HEK293 (cell line): ENCODE measurements around the gene PRKG1.

Source experiments
- CTCF ChIA-PET: fragments of 350-600 bp; formaldehyde crosslinking; extraction: SDS; loops from one replicate; lab custom pipeline; 2021; ENCODE audit warnings: antibody characterized with exemption; lab: Yijun Ruan, JAX
- POLR2A ChIA-PET: fragments of 300-600 bp; formaldehyde crosslinking; extraction: SDS; loops from one replicate; lab custom pipeline; 2020; ENCODE audit warnings: antibody characterized with exemption, inconsistent platforms; lab: Yijun Ruan, JAX
- H3K27ac ChIP-seq: fragments of 200-500 bp; sonication (Bioruptor generic); 2 replicates; pipeline ENCODE4 v1.5.1; 2014; ENCODE audit warnings: low read depth, low read length, control low read depth, inconsistent platforms; ENCODE audit errors: extremely low read depth
- H3K36me3 ChIP-seq, 2 experiments: fragments of 200-500 bp in 1 of 2; sonication (Bioruptor generic) in 1 of 2; 1 replicate in 1 of 2; 2 replicates in 1 of 2; pipeline ENCODE4 v1.5.1; 2014 to 2017; ENCODE audit warnings: inconsistent platforms in 2 of 2, low read length in 2 of 2; ENCODE audit not compliant: control insufficient read depth in 2 of 2, insufficient read depth in 1 of 2
- H3K4me1 ChIP-seq: fragments of 200-500 bp; sonication (Bioruptor generic); 2 replicates; pipeline ENCODE4 v1.5.1; 2014; ENCODE audit warnings: mild to moderate bottlenecking, low read length, inconsistent platforms; ENCODE audit not compliant: control insufficient read depth, insufficient read depth
- H3K4me3 ChIP-seq: 2 replicates; pipeline ENCODE4 v1.5.1; 2011; ENCODE audit warnings: low read depth, mild to moderate bottlenecking, control low read depth, low read length, moderate library complexity
- H3K9me3 ChIP-seq: fragments of 200-500 bp; sonication (Bioruptor generic); 2 replicates; pipeline ENCODE4 v1.5.1; 2014; ENCODE audit warnings: low read depth, low read length, inconsistent platforms; ENCODE audit not compliant: control insufficient read depth, insufficient read depth
- HOXD13 ChIP-seq: sonication (generic); formaldehyde crosslinking; IDR thresholded peaks from 2 replicates; pipeline ENCODE4 v1.8.0; 2022; ENCODE audit warnings: missing genetic modification reagents, borderline replicate concordance
- KLF17 ChIP-seq: fragments of 450-650 bp; formaldehyde crosslinking; IDR thresholded peaks from 2 replicates; pipeline ENCODE4 v1.5.1; 2016; ENCODE audit warnings: missing biosample characterization, missing genetic modification characterization
- PRDM10 ChIP-seq: fragments of 450-650 bp; formaldehyde crosslinking; IDR thresholded peaks from 2 replicates; pipeline ENCODE4 v1.5.1; 2016; ENCODE audit warnings: missing biosample characterization, missing genetic modification characterization
- REPIN1 ChIP-seq: fragments of 450-650 bp; formaldehyde crosslinking; IDR thresholded peaks from 2 replicates; pipeline ENCODE4 v1.5.1; 2017; ENCODE audit warnings: missing biosample characterization, missing genetic modification characterization, low read depth
- SALL2 ChIP-seq: fragments of 450-650 bp; formaldehyde crosslinking; IDR thresholded peaks from 2 replicates; pipeline ENCODE4 v1.5.0; 2017; ENCODE audit warnings: missing biosample characterization, mild to moderate bottlenecking, missing genetic modification characterization, borderline replicate concordance
- SP7 ChIP-seq: fragments of 450-650 bp; formaldehyde crosslinking; IDR thresholded peaks from 2 replicates; pipeline ENCODE4 v1.5.1; 2016; ENCODE audit warnings: missing biosample characterization, missing genetic modification characterization
- ZBTB17 ChIP-seq: fragments of 450-650 bp; formaldehyde crosslinking; IDR thresholded peaks from 2 replicates; pipeline ENCODE4 v1.5.1; 2016; ENCODE audit warnings: missing biosample characterization, missing genetic modification characterization
- ZNF138 ChIP-seq: fragments of 450-650 bp; formaldehyde crosslinking; IDR thresholded peaks from 2 replicates; pipeline ENCODE4 v1.5.1; 2016; ENCODE audit warnings: missing biosample characterization, missing genetic modification characterization, borderline replicate concordance
- ZNF155 ChIP-seq: fragments of 450-650 bp; formaldehyde crosslinking; IDR thresholded peaks from 2 replicates; pipeline ENCODE4 v1.5.1; 2016; ENCODE audit warnings: missing biosample characterization, missing genetic modification characterization
- ZNF239 ChIP-seq: fragments of 450-650 bp; formaldehyde crosslinking; IDR thresholded peaks from 2 replicates; pipeline ENCODE4 v1.5.1; 2016; ENCODE audit warnings: missing biosample characterization, missing genetic modification characterization
- ZNF248 ChIP-seq: fragments of 450-650 bp; formaldehyde crosslinking; IDR thresholded peaks from 2 replicates; pipeline ENCODE4 v1.5.1; 2017; ENCODE audit warnings: missing biosample characterization, missing genetic modification characterization
- ZNF37A ChIP-seq: fragments of 450-650 bp; IDR thresholded peaks from 2 replicates; pipeline ENCODE4 v1.5.1; 2018; ENCODE audit warnings: missing biosample characterization, missing genetic modification characterization
- ZNF433 ChIP-seq: fragments of 450-650 bp; formaldehyde crosslinking; IDR thresholded peaks from 2 replicates; pipeline ENCODE4 v1.5.1; 2016; ENCODE audit warnings: missing biosample characterization, missing genetic modification characterization, low read depth
- ZNF529 ChIP-seq: fragments of 450-650 bp; formaldehyde crosslinking; IDR thresholded peaks from 2 replicates; pipeline ENCODE4 v1.5.1; 2017; ENCODE audit warnings: missing genetic modification characterization, missing biosample characterization; ENCODE audit not compliant: insufficient replicate concordance
- ZNF544 ChIP-seq: fragments of 450-650 bp; formaldehyde crosslinking; IDR thresholded peaks from 2 replicates; pipeline ENCODE4 v1.5.0; 2017; ENCODE audit warnings: missing biosample characterization, missing genetic modification characterization
- ZNF585B ChIP-seq: fragments of 450-650 bp; formaldehyde crosslinking; IDR thresholded peaks from 2 replicates; pipeline ENCODE4 v1.5.1; 2016; ENCODE audit warnings: missing biosample characterization, missing genetic modification characterization
- ZNF610 ChIP-seq: fragments of 450-650 bp; formaldehyde crosslinking; IDR thresholded peaks from 2 replicates; pipeline ENCODE4 v1.5.1; 2016; ENCODE audit warnings: missing biosample characterization, missing genetic modification characterization, borderline replicate concordance
- ZNF621 ChIP-seq: fragments of 450-650 bp; formaldehyde crosslinking; IDR thresholded peaks from 2 replicates; pipeline ENCODE4 v1.5.1; 2017; ENCODE audit warnings: missing biosample characterization, missing genetic modification characterization
- ZNF623 ChIP-seq: fragments of 450-650 bp; formaldehyde crosslinking; IDR thresholded peaks from 2 replicates; pipeline ENCODE4 v1.5.1; 2016; ENCODE audit warnings: missing biosample characterization, missing genetic modification characterization
- ZNF768 ChIP-seq: fragments of 450-650 bp; formaldehyde crosslinking; IDR thresholded peaks from 2 replicates; pipeline ENCODE4 v1.5.1; 2018; ENCODE audit warnings: missing biosample characterization, mild to moderate bottlenecking, missing genetic modification characterization
- ZNF777 ChIP-seq: fragments of 450-650 bp; formaldehyde crosslinking; IDR thresholded peaks from 2 replicates; pipeline ENCODE4 v1.5.1; 2017; ENCODE audit warnings: missing biosample characterization, missing genetic modification characterization, borderline replicate concordance
- ZNF830 ChIP-seq: fragments of 450-650 bp; IDR thresholded peaks from 2 replicates; pipeline ENCODE4 v1.5.0; 2018; ENCODE audit warnings: missing biosample characterization, missing genetic modification characterization, low read depth, mild to moderate bottlenecking, moderate library complexity
- ZSCAN16 ChIP-seq: fragments of 450-650 bp; formaldehyde crosslinking; IDR thresholded peaks from 2 replicates; pipeline ENCODE4 v1.5.1; 2016; ENCODE audit warnings: missing biosample characterization, missing genetic modification characterization
- TF ChIP-seq, protein P1 (sequence below): fragments of 450-650 bp; formaldehyde crosslinking; IDR thresholded peaks from 2 replicates; pipeline ENCODE4 v1.5.1; 2016; ENCODE audit warnings: missing biosample characterization, missing genetic modification characterization
- TF ChIP-seq, protein P2 (sequence below): fragments of 450-650 bp; formaldehyde crosslinking; IDR thresholded peaks from 2 replicates; pipeline ENCODE4 v1.5.1; 2016; ENCODE audit warnings: missing biosample characterization, missing genetic modification characterization
- TF ChIP-seq, protein P3 (sequence below): fragments of 450-650 bp; formaldehyde crosslinking; IDR thresholded peaks from 2 replicates; pipeline ENCODE4 v1.5.1; 2016; ENCODE audit warnings: missing biosample characterization, missing genetic modification characterization

PRKG1 gene

GRCh38 chr10:51217505-51217904, 143.2 kb downstream of the PRKG1 start:
- TF ChIP-seq ZNF138 (tag by site-specific recombination) (no peak), REPIN1 (no peak), ZNF239 (tag by site-specific recombination) (no peak), ZNF768 (tag by site-specific recombination) (no peak), KLF17 (tag by site-specific recombination) (no peak), ZNF155 (tag by site-specific recombination) (no peak), ZNF623 (tag by site-specific recombination) (no peak), ZSCAN16 (tag by site-specific recombination) (no peak), ZNF529 (no peak), ZNF248 (tag by site-specific recombination) (no peak), ZNF37A (no peak), ZBTB17 (tag by site-specific recombination) (no peak)
- TF ChIP-seq, protein P1, sequence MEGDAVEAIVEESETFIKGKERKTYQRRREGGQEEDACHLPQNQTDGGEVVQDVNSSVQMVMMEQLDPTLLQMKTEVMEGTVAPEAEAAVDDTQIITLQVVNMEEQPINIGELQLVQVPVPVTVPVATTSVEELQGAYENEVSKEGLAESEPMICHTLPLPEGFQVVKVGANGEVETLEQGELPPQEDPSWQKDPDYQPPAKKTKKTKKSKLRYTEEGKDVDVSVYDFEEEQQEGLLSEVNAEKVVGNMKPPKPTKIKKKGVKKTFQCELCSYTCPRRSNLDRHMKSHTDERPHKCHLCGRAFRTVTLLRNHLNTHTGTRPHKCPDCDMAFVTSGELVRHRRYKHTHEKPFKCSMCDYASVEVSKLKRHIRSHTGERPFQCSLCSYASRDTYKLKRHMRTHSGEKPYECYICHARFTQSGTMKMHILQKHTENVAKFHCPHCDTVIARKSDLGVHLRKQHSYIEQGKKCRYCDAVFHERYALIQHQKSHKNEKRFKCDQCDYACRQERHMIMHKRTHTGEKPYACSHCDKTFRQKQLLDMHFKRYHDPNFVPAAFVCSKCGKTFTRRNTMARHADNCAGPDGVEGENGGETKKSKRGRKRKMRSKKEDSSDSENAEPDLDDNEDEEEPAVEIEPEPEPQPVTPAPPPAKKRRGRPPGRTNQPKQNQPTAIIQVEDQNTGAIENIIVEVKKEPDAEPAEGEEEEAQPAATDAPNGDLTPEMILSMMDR (tag by site-specific recombination), result no peak
- Histone ChIP-seq H3K27ac (no peak overlapping the region), H3K4me3 (no peak overlapping the region), H3K36me3 (no peaks in the 10 kb centered on the region), H3K9me3 (no peaks in the 10 kb centered on the region), H3K4me1 (peaks cover 8% of the 10 kb centered on the region)
- ChIA-PET CTCF (no interaction called here), POLR2A (no interaction called here)

DNA sequence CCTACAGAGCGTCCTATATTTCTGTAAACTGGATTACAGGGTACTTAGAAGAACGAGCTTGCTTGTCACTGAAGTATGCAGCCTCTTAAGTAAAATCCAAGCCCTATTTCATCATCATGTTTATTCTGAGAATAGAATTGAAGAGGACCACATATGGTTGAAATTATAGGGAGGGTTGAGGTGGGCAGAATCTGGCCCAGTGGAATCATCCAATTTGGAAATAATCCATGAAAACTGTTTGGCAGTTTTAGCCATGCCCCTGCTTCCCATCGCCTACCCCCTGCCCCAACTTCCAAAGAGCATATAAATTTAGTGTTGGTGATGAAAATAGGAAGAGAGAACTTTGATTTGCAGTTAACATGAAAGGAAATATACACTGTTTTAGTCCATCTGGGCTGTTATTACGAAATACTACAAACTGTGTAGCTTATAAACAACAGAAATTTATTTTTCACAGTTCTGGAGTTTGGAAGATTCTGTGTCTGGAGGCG, 150.4 kb downstream of the PRKG1 start:
- ChIA-PET CTCF (no interaction called here), POLR2A (no interaction called here)
- Histone ChIP-seq H3K4me1 (peaks cover 3% of the 10 kb centered on the region; the same call in 1 of the 2 replicates), H3K36me3 (no peaks in the 10 kb centered on the region), H3K4me3 (no peak overlapping the region), H3K9me3 (no peaks in the 10 kb centered on the region), H3K27ac (no peak overlapping the region)
- TF ChIP-seq SALL2 (tag by site-specific recombination) (no peak), ZNF433 (tag by site-specific recombination) (no peak), ZNF621 (tag by site-specific recombination) (no peak), ZNF585B (no peak), SP7 (0 out of 2 replicates have a peak, but pooled peaks have one; percentile 20), ZNF830 (no peak), ZNF610 (no peak), KLF17 (tag by site-specific recombination) (no peak), ZNF544 (tag by site-specific recombination) (no peak), HOXD13 (no peak), PRDM10 (tag by site-specific recombination) (peak; percentile 87), ZNF777 (tag by site-specific recombination) (no peak)
- TF ChIP-seq, protein P2, sequence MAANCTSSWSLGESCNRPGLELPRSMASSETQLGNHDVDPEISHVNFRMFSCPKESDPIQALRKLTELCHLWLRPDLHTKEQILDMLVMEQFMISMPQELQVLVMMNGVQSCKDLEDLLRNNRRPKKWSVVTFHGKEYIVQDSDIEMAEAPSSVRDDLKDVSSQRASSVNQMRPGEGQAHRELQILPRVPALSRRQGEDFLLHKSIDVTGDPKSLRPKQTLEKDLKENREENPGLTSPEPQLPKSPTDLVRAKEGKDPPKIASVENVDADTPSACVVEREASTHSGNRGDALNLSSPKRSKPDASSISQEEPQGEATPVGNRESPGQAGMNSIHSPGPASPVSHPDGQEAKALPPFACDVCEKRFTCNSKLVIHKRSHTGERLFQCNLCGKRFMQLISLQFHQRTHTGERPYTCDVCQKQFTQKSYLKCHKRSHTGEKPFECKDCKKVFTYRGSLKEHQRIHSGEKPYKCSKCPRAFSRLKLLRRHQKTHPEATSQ (tag by site-specific recombination), result no peak
- TF ChIP-seq, protein P3, sequence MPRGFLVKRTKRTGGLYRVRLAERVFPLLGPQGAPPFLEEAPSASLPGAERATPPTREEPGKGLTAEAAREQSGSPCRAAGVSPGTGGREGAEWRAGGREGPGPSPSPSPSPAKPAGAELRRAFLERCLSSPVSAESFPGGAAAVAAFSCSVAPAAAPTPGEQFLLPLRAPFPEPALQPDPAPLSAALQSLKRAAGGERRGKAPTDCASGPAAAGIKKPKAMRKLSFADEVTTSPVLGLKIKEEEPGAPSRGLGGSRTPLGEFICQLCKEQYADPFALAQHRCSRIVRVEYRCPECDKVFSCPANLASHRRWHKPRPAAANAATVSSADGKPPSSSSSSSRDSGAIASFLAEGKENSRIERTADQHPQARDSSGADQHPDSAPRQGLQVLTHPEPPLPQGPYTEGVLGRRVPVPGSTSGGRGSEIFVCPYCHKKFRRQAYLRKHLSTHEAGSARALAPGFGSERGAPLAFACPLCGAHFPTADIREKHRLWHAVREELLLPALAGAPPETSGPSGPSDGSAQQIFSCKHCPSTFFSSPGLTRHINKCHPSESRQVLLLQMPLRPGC (tag by site-specific recombination), result no peak
